H1 (cell line): ENCODE measurements around the gene COMT.

Experiments used
- JUND ChIP-seq: IDR thresholded peaks from 2 replicates; pipeline ENCODE4 v1.6.1; 2011; ENCODE audit warnings: mild to moderate bottlenecking, improper control_type of control experiment, low read length
- SUZ12 ChIP-seq: fragments of 200-600 bp; sonication (generic); IDR thresholded peaks from 2 replicates; pipeline ENCODE4 v1.6.1; 2012; ENCODE audit warnings: mild to moderate bottlenecking, inconsistent platforms, low read length, moderate library complexity, mixed read lengths
- TCF12 ChIP-seq: IDR thresholded peaks from 2 replicates; pipeline ENCODE4 v1.6.1; 2011; ENCODE audit warnings: low read depth, mild to moderate bottlenecking, low read length
- TF ChIP-seq, protein P1 (sequence below), 3 experiments: IDR thresholded peaks; 1 replicate in 2 of 3; 2 replicates in 1 of 3; pipeline versions ENCODE4 v1.5.1 to v1.6.1; 2011; ENCODE audit warnings: low read length in 3 of 3, mild to moderate bottlenecking in 3 of 3, inconsistent platforms in 2 of 3, low read depth in 1 of 3, moderate library complexity in 1 of 3; ENCODE audit not compliant: insufficient read depth in 1 of 3; ENCODE audit errors: control extremely low read depth in 1 of 3

DNA sequence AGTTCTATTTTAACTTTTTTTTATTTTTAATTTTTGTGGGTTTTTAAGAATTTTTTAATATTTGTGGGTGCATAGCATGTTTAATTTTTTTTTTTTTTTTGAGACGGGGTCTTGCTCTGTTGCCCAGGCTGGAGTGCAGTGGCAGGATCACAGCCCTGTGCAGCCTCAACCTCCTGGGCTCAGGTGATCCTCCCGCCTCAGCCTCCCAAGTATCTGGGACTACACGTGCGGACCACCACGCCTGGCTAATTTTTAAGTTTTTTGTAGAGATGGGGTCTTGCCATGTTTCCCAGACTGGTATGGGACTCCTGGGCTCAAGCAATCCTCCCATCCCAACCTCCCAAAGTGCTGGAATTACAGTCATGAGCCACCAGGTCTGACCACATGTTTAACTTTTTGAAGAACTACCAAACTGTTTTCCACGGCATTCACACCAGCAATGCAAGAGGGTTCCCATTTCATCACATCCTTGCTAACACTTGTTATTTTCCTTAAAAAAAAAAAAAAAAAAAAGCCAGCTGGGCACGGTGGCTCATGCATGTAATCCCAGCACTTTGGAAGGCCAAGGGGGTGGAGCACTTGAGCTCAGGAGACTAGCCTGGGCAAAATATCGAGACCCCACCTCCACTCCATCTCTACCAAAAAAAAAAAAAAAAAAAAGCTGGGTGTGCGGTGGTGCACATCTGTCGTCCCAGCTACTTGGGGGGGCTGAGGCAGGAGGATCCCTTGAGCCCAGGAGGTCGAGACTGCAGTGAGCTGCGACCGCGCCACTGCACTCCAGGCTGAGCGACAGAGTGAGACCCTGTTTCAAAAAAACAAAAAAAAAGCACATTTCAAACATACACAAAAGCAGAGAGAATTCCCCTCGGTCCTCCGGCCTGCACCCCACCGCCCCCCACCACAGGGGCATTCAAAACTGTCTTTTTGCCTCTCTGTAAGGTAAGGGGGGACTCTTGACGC lies 16.8 kb downstream of the COMT start:
- TF ChIP-seq TCF12 (no peak), JUND (no peak), SUZ12 (no peak)
- TF ChIP-seq, protein P1, sequence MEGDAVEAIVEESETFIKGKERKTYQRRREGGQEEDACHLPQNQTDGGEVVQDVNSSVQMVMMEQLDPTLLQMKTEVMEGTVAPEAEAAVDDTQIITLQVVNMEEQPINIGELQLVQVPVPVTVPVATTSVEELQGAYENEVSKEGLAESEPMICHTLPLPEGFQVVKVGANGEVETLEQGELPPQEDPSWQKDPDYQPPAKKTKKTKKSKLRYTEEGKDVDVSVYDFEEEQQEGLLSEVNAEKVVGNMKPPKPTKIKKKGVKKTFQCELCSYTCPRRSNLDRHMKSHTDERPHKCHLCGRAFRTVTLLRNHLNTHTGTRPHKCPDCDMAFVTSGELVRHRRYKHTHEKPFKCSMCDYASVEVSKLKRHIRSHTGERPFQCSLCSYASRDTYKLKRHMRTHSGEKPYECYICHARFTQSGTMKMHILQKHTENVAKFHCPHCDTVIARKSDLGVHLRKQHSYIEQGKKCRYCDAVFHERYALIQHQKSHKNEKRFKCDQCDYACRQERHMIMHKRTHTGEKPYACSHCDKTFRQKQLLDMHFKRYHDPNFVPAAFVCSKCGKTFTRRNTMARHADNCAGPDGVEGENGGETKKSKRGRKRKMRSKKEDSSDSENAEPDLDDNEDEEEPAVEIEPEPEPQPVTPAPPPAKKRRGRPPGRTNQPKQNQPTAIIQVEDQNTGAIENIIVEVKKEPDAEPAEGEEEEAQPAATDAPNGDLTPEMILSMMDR (IDR thresholded peaks at IDR 0.05; ENCODE audit: control extremely low read depth in 1 of 3, insufficient read depth in 1 of 3, low read depth in 1 of 3, low read length in 3 of 3), result no peak
